IMR-90 (cell line): ENCODE data around the gene CNTN4. TPM values are rescaled to one million over a fixed set of nuclear protein-coding genes. Genes with fewer than 3 reads are reported as not detected.

Source experiments
- ATAC-seq: fragments of 200-7000 bp; cut with Tn5 transposase; 2 replicates; pipeline ENCODE4 v1.9.1; 2020; ENCODE audit warnings: low read depth, mild to moderate bottlenecking, moderate library complexity
- BruUV-seq: library from RNA; stranded (reverse); fragments of 400-500 nt; replicated peaks from 2 replicates; lab custom pipeline; 2021; lab: Mats Ljungman, UMichigan
- CTCF ChIA-PET: fragments of 300-600 bp; formaldehyde crosslinking; extraction: SDS; loops from one replicate; lab custom pipeline; 2021; ENCODE audit warnings: antibody characterized with exemption; lab: Yijun Ruan, JAX
- POLR2A ChIA-PET: fragments of 300-600 bp; sonication (Branson Sonifier 250); formaldehyde crosslinking; loops from one replicate; lab custom pipeline; 2022; ENCODE audit warnings: antibody characterized with exemption; ENCODE audit not compliant: unreplicated experiment; lab: Charles Lee
- DNase-seq: peaks from one replicate; pipeline ENCODE4 v3.0.0; 2013
- H2AFZ ChIP-seq: replicated peaks from 2 replicates; pipeline ENCODE3; 2013; ENCODE audit warnings: low read length, mild to moderate bottlenecking; ENCODE audit not compliant: poor library complexity
- H2AK5ac ChIP-seq: 2 replicates; pipeline ENCODE4 v1.6.1; 2013; ENCODE audit warnings: low read depth, low read length, inconsistent platforms
- H2AK9ac ChIP-seq: replicated peaks from 2 replicates; pipeline ENCODE3; 2013; ENCODE audit warnings: mild to moderate bottlenecking, low read depth, low read length, moderate library complexity; ENCODE audit not compliant: poor library complexity
- H2BK120ac ChIP-seq: 2 replicates; pipeline ENCODE4 v1.6.1; 2013; ENCODE audit warnings: low read depth, low read length, inconsistent platforms
- H2BK15ac ChIP-seq: 3 replicates; pipeline ENCODE4 v1.6.1; 2013; ENCODE audit warnings: low read depth, low read length, inconsistent platforms
- H2BK20ac ChIP-seq: 2 replicates; pipeline ENCODE4 v1.6.1; 2013; ENCODE audit warnings: low read depth, mild to moderate bottlenecking, inconsistent platforms, low read length, moderate library complexity
- H2BK5ac ChIP-seq: 2 replicates; pipeline ENCODE4 v1.6.1; 2013; ENCODE audit warnings: mild to moderate bottlenecking, low read depth, low read length, inconsistent platforms; ENCODE audit not compliant: poor library complexity, severe bottlenecking
- H3K14ac ChIP-seq: replicated peaks from 2 replicates; pipeline ENCODE4 v1.6.1; 2013; ENCODE audit warnings: low read depth, low read length, inconsistent platforms
- H3K18ac ChIP-seq: 2 replicates; pipeline ENCODE4 v1.6.1; 2013; ENCODE audit warnings: low read depth, low read length, control low read depth
- H3K23ac ChIP-seq: 2 replicates; pipeline ENCODE4 v1.6.1; 2013; ENCODE audit warnings: low read depth, low read length, inconsistent platforms
- H3K27ac ChIP-seq: 2 replicates; pipeline ENCODE4 v1.5.1; 2013; ENCODE audit warnings: mild to moderate bottlenecking, control low read depth, low read length; ENCODE audit not compliant: insufficient read depth
- H3K27me3 ChIP-seq: 2 replicates; pipeline ENCODE4 v1.6.1; 2013; ENCODE audit warnings: low read length; ENCODE audit not compliant: control insufficient read depth, insufficient read depth
- H3K36me3 ChIP-seq: 2 replicates; pipeline ENCODE4 v1.6.1; 2013; ENCODE audit warnings: low read length, mixed read lengths; ENCODE audit not compliant: control insufficient read depth, insufficient read depth
- H3K4ac ChIP-seq: 2 replicates; pipeline ENCODE4 v1.6.1; 2013; ENCODE audit warnings: low read depth, low read length, inconsistent platforms
- H3K4me1 ChIP-seq: 2 replicates; pipeline ENCODE4 v1.6.1; 2013; ENCODE audit warnings: low read length, mixed read lengths; ENCODE audit not compliant: control insufficient read depth, insufficient read depth
- H3K4me2 ChIP-seq: 2 replicates; pipeline ENCODE4 v1.6.1; 2013; ENCODE audit warnings: low read depth, mild to moderate bottlenecking, control low read depth, low read length, moderate library complexity
- H3K4me3 ChIP-seq: 2 replicates; pipeline ENCODE4 v1.5.1; 2013; ENCODE audit warnings: low read depth, mild to moderate bottlenecking, control low read depth, low read length, moderate library complexity; ENCODE audit not compliant: insufficient read depth
- H3K56ac ChIP-seq: 2 replicates; pipeline ENCODE4 v1.6.1; 2013; ENCODE audit warnings: low read length, inconsistent platforms; ENCODE audit not compliant: insufficient read depth; ENCODE audit errors: extremely low read depth
- H3K79me1 ChIP-seq, 2 experiments: 2 replicates each; pipeline ENCODE4 v1.6.1; 2013; ENCODE audit warnings: low read length in 2 of 2, inconsistent platforms in 1 of 2, low read depth in 1 of 2
- H3K9ac ChIP-seq: 2 replicates; pipeline ENCODE4 v1.6.1; 2013; ENCODE audit warnings: low read depth, low read length, control low read depth
- H3K9me1 ChIP-seq: 2 replicates; pipeline ENCODE4 v1.6.1; 2013; ENCODE audit warnings: low read length, inconsistent platforms; ENCODE audit not compliant: insufficient read depth
- H3K9me3 ChIP-seq: 2 replicates; pipeline ENCODE4 v1.6.1; 2013; ENCODE audit warnings: low read length; ENCODE audit not compliant: control insufficient read depth, insufficient read depth
- H4K20me1 ChIP-seq: 2 replicates; pipeline ENCODE4 v1.6.1; 2013; ENCODE audit warnings: low read length, inconsistent platforms; ENCODE audit not compliant: insufficient read depth
- H4K5ac ChIP-seq: 2 replicates; pipeline ENCODE4 v1.6.1; 2013; ENCODE audit warnings: mild to moderate bottlenecking, low read depth, low read length, control low read depth
- H4K8ac ChIP-seq, 2 experiments: 2 replicates each; pipeline ENCODE4 v1.6.1; 2013; ENCODE audit warnings: low read depth in 2 of 2, low read length in 2 of 2, control low read depth in 1 of 2, inconsistent platforms in 1 of 2
- H4K91ac ChIP-seq: 2 replicates; pipeline ENCODE4 v1.6.1; 2013; ENCODE audit warnings: low read depth, low read length, inconsistent platforms; ENCODE audit not compliant: insufficient read depth
- CEBPB ChIP-seq: IDR thresholded peaks from 2 replicates; pipeline ENCODE4 v1.6.1; 2012; ENCODE audit warnings: low read depth, low read length, improper control_type of control experiment
- ELK1 ChIP-seq: fragments of 150-350 bp; IDR thresholded peaks from 2 replicates; pipeline ENCODE4 v1.6.1; 2016; ENCODE audit warnings: low read depth, mild to moderate bottlenecking, low read length, moderate library complexity, borderline replicate concordance
- FOS ChIP-seq: fragments of 150-350 bp; IDR thresholded peaks from 2 replicates; pipeline ENCODE4 v1.6.1; 2016; ENCODE audit warnings: low read depth, low read length
- NFE2L2 ChIP-seq: fragments of 150-350 bp; IDR thresholded peaks from 2 replicates; pipeline ENCODE4 v1.6.1; 2016; ENCODE audit warnings: low read depth, mild to moderate bottlenecking, low read length
- POLR2A ChIP-seq: IDR thresholded peaks from 2 replicates; pipeline ENCODE4 v1.6.1; 2012; ENCODE audit warnings: mild to moderate bottlenecking, low read depth, low read length
- RAD21 ChIP-seq: IDR thresholded peaks from 2 replicates; pipeline ENCODE4 v1.6.1; 2012; ENCODE audit warnings: low read length, improper control_type of control experiment
- RCOR1 ChIP-seq: IDR thresholded peaks from 2 replicates; pipeline ENCODE4 v1.6.1; 2012; ENCODE audit warnings: mild to moderate bottlenecking, low read length, improper control_type of control experiment; ENCODE audit not compliant: insufficient replicate concordance
- SMC3 ChIP-seq: fragments of 150-350 bp; IDR thresholded peaks from 2 replicates; pipeline ENCODE4 v1.6.1; 2016; ENCODE audit warnings: low read depth, mild to moderate bottlenecking, antibody characterized with exemption, low read length, moderate library complexity
- USF2 ChIP-seq: fragments of 150-350 bp; IDR thresholded peaks from 2 replicates; pipeline ENCODE4 v1.6.1; 2017; ENCODE audit warnings: mild to moderate bottlenecking, antibody characterized with exemption, low read length, low read depth
- WGBS, 2 experiments: methylation state at CpG; one replicate each; pipeline versions ENCODE4 v1.1.5 to v1.1.7; 2013; ENCODE audit warnings: missing lambda C conversion rate in 2 of 2; ENCODE audit not compliant: insufficient read length in 1 of 2; ENCODE audit errors: extremely low coverage in 2 of 2; 5-methylcytosine and 5-hydroxymethylcytosine counted together
- dilution Hi-C: fragments of 300-500 bp; cut with HindIII; formaldehyde crosslinking; loops from one replicate; pipeline ENCODE4 v1.14.3; 2018; ENCODE audit warnings: low sequenced_read_pairs; ENCODE audit not compliant: unreplicated experiment
- in situ Hi-C: fragments of 300-500 bp; cut with MboI; formaldehyde crosslinking; loops from 3 replicates; pipeline ENCODE4 v1.14.3; 2019; ENCODE audit warnings: low sequenced_read_pairs, inconsistent platforms, mixed read lengths
- intact Hi-C: fragments of 100-400 bp; cut with micrococcal nuclease; formaldehyde crosslinking; loops from 2 replicates; pipeline ENCODE4 v1.10.0; 2022
- polyA plus RNA-seq, 3 experiments: library from polyadenylated mRNA; depleted of rRNA; stranded (reverse); fragments of >200 nt; gene quantifications; 2 replicates each; pipeline ENCODE4 v1.2.3, GENCODE V29; 2012; ENCODE audit warnings: low replicate concordance in 1 of 3
- total RNA-seq: library from RNA; depleted of rRNA; stranded (reverse); fragments of >200 nt; gene quantifications from 2 replicates; pipeline ENCODE4 v1.2.3, GENCODE V29; 2012

Gene CNTN4
- total and polyA plus RNA-seq, 2 of the 4 experiments (the other 2 are of a cell fraction) = under 0.01 TPM; not detected in 1

- H3K4me2 ChIP-seq = no peak overlapping the region
- H2BK120ac ChIP-seq = no peak overlapping the region
- H3K56ac ChIP-seq = no peak overlapping the region
- H3K79me1 ChIP-seq = no peaks in the 10 kb centered on the region
- intact Hi-C loops (no loop called here), dilution Hi-C loops (no loop called here), in situ Hi-C loops (no loop called here)
- H3K9me3 ChIP-seq = peaks cover 5% of the 10 kb centered on the region
- H2AK9ac ChIP-seq = no peak overlapping the region
- POLR2A ChIA-PET = no interaction called here
- CTCF ChIA-PET = interaction anchor here (0.6 kb wide), 1 partner anchor 813 kb away, joined by 4 read pairs; no protein-coding TSS in a partner anchor
- no peak for TF ChIP-seq RCOR1
- no peak for TF ChIP-seq FOS
- TF ChIP-seq NFE2L2 = no peak
- TF ChIP-seq USF2 = no peak
- no peak for TF ChIP-seq CEBPB
- TF ChIP-seq ELK1 = no peak
- TF ChIP-seq RAD21 = no peak
- TF ChIP-seq POLR2A = no peak
- no peak for TF ChIP-seq SMC3
- H2BK15ac ChIP-seq = no peak overlapping the region
- H3K36me3 ChIP-seq = no peaks in the 10 kb centered on the region
- ATAC-seq = no peak
- H3K4me1 ChIP-seq = no peaks in the 10 kb centered on the region
- no peak overlapping the region for H2BK20ac ChIP-seq
- H4K20me1 ChIP-seq = no peaks in the 10 kb centered on the region
- H2BK5ac ChIP-seq = no peak overlapping the region
- H3K9me1 ChIP-seq = no peaks in the 10 kb centered on the region
- no peak overlapping the region for H4K91ac ChIP-seq
- H2AK5ac ChIP-seq = no peak overlapping the region
- H2AFZ ChIP-seq = no peak overlapping the region
- no peak overlapping the region for H3K14ac ChIP-seq
- H3K27me3 ChIP-seq = no peaks in the 10 kb centered on the region
- no CpG with 5 or more reads among the region's 6 CpGs for WGBS, 2 experiments
- H3K18ac ChIP-seq = no peak overlapping the region
- H4K8ac ChIP-seq = no peak overlapping the region
- no peak overlapping the region for H4K5ac ChIP-seq
- H3K9ac ChIP-seq = no peak overlapping the region
- no peak for DNase-seq
- H3K23ac ChIP-seq = no peak overlapping the region
- H3K4ac ChIP-seq = no peak overlapping the region
- H3K4me3 ChIP-seq = no peak overlapping the region
- no peak overlapping the region for H3K27ac ChIP-seq
- no TSS peak for BruUV-seq
These were observed 740.0 kb downstream of the CNTN4 start for GRCh38 chr3:2838546-2839157.
